HL-60/S4 treated with retinoic acid at 250 ng/mL for 4 days and 3 days (cell line): ENCODE measurements around the gene PTGIR.

Experiments
- in situ Hi-C: fragments of 300-500 bp; cut with MboI; formaldehyde crosslinking; loops from 2 replicates; pipeline ENCODE4 v1.7.0; 2022; ENCODE audit warnings: low sequenced_read_pairs

PTGIR gene

GRCh38 chr19:46624958-46625661 lies at the start of gene PTGIR:
Gene PTGIR, minus strand, starts transcription at chr19:46625089. Its CDS starts 864 bp downstream, at chr19:46624225.
- in situ Hi-C loops, result no loop called here

GRCh38 chr19:46670813-46671212 lies 45.9 kb upstream of the PTGIR start:
- in situ Hi-C loops, result no loop called here

GRCh38 chr19:46668662-46669061 lies 43.8 kb upstream of the PTGIR start:
- in situ Hi-C loops, result no loop called here

GRCh38 chr19:46665072-46665471 lies 40.2 kb upstream of the PTGIR start:
- in situ Hi-C loops, result no loop called here

- in situ Hi-C loops, result no loop called here
These were observed 37.1 kb upstream of the PTGIR start for GRCh38 chr19:46661735-46662592.

- in situ Hi-C loops, result no loop called here
These were observed 36.3 kb upstream of the PTGIR start, which contains the start of gene DACT3 for GRCh38 chr19:46661020-46661731. Gene DACT3, minus strand, starts transcription at chr19:46661182. Its CDS starts 118 bp downstream, at chr19:46661064.

GRCh38 chr19:46660551-46661019 lies 35.7 kb upstream of the PTGIR start:
- in situ Hi-C loops, result no loop called here

GRCh38 chr19:46660008-46660517 lies 35.2 kb upstream of the PTGIR start:
- in situ Hi-C loops, result no loop called here

GRCh38 chr19:46659151-46660007 lies 34.5 kb upstream of the PTGIR start:
- in situ Hi-C loops, result no loop called here

- in situ Hi-C loops, result no loop called here
These were observed 31.7 kb upstream of the PTGIR start for GRCh38 chr19:46656541-46656940.

GRCh38 chr19:46654621-46655152 lies 29.8 kb upstream of the PTGIR start:
- in situ Hi-C loops, result no loop called here

GRCh38 chr19:46650445-46650844 lies 25.6 kb upstream of the PTGIR start:
- in situ Hi-C loops, result no loop called here

- in situ Hi-C loops, result no loop called here
These were observed 24.4 kb upstream of the PTGIR start for GRCh38 chr19:46648961-46649960.

- in situ Hi-C loops, result no loop called here
These were observed 23.4 kb upstream of the PTGIR start for GRCh38 chr19:46648060-46648960.

- in situ Hi-C loops, result no loop called here
These were observed 21.5 kb upstream of the PTGIR start for GRCh38 chr19:46646402-46646801.

GRCh38 chr19:46644720-46645119 lies 19.8 kb upstream of the PTGIR start:
- in situ Hi-C loops, result no loop called here

- in situ Hi-C loops, result no loop called here
These were observed 15.8 kb upstream of the PTGIR start for GRCh38 chr19:46640656-46641055.
